HG03521 (cell line): ENCODE results near the gene FLNB.
"Not testable (repeated sequence)": the region's sequence is repeated elsewhere in the genome, so short reads cannot be mapped to it uniquely, and the experiment has no call there.

Experiments
- ATAC-seq: cut with Tn5 transposase; IDR thresholded peaks from one replicate; pipeline ENCODE4 v1.9.1; 2021; ENCODE audit warnings: mild to moderate bottlenecking, moderate library complexity; ENCODE audit not compliant: unreplicated experiment

Gene FLNB

DNA sequence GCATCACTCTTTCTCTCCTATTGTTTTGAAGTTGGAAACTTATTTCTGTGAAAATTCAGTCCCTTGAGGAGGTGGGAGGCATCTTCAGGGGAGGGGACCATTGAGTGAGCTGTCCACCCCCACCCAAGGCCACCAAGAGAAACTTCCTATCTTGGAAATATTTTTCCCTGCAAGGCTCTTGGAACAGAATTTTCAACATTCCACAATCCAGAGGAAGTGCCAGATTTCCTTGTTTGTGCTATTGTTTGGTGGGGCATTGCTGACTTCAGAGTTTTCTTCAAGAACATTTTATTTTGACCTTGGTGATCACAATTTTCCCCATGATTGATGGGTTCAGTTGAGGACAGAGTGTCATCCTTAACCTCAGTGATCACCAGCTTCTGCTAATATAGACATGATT, 190.6 kb downstream of the FLNB start:
- ATAC-seq = no peak

DNA sequence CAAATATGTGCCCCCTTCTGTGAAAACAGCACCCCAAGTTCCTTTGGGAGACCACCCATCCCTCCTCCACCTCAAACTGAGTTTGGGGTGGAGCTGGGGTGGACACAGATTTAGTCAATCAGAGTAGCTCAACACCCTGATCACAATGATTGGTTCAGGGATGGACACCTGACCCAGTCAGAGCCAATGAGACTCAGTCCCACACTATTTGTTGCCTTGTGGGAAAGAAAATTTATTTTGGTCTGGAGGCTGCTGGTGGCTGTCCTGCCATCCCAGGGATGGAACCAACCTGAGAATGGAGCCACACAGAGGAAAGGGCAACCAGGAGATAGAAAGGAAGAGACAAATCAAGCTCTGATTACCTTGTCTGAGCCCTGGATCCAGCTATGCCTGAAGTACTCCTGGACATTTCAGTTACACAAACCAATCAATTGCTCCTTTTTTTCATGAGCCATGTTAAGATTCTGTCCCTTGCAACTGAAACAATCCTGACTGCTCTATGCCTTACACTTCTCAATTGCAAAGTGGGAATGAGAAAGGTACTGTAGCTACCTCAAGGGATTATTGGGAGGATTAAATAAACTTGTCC, 192.0 kb downstream of the FLNB start:
- ATAC-seq = no peak

DNA sequence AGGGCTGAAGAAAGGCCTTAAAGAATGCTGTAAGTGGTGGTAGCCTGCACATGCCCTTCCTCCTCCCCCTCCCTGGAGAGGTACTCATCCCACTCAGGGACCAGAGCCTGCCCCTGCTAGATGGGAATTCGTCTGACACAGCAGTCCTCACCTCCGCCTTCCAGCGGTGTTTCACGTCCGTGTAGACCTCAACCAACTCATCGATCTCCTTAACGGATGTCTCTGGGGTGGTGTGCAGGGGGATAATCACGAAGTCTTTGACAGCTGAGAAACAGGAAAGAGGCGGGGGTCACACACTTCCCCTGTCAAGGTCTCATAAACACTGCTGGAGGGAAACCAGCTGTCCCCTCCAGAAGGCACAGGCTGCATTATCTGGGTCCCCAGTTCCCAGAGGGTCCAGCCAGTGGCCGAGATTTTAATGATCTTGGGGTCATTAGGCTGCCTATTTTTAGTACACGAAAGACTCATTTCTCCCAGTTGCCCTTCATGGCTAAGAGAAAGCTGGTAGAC, 192.7 kb downstream of the FLNB start:
- no peak for ATAC-seq

DNA sequence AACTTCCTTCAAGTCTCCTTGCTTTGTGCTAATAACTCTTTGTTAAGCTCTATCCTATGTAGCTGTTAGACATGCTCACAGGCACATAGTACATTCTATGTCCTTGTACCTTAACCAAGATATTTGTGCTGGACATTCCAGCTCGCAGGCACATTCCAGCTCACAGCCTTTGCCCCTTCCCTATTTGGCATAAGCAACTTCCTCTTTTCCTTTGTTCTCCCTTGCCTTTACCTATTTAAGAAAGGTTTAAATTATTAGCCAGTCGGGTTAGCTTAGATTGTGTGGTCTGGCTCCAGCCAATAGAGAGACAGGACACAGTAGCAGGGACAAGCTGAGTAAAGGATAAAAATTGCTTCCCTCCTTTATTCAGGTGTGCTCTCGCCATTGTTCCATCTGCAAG, 193.2 kb downstream of the FLNB start:
- not testable (repeated sequence) for ATAC-seq

DNA sequence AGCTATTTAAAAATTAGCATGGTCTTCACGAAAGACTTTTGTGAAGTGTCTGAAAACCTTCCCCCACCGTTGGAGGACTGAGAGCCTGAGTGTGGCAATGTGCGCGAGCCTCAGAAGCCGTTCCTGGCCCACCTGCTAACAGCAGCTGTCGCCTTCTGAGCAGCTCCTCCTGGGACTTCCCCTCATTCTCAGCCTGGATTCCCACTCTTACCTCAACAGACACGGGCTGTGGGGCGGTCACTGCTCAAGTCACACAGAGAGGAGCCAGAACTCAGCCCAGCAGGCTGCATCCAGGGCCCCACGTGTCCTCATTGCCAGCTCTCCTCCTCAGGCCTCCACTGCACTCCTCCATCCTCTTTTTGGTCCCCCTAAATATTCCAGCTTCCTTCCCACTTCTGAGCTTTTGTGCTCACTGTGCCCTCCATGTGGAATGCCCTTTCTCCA, 194.7 kb downstream of the FLNB start:
- ATAC-seq = peak; percentile 56

DNA sequence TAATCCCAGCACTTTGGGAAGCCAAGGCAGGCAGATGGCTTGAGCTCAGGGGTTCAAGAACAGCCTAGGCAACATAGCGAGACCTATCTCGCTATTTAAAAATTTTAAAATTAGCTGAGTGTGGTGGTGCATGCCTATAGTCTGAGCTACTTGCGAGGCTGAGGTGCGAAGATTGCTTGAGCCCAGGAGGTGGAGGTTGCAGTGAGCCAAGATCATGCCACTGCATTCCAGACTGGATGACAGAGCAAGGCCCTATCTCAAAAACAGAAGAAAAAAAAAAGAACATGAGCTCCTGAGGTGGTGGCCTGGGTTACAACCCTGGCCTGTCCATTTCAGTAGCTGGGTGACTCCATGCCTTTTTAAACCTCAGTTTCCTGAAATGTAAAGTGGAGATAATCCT, 195.3 kb downstream of the FLNB start:
- no peak for ATAC-seq

DNA sequence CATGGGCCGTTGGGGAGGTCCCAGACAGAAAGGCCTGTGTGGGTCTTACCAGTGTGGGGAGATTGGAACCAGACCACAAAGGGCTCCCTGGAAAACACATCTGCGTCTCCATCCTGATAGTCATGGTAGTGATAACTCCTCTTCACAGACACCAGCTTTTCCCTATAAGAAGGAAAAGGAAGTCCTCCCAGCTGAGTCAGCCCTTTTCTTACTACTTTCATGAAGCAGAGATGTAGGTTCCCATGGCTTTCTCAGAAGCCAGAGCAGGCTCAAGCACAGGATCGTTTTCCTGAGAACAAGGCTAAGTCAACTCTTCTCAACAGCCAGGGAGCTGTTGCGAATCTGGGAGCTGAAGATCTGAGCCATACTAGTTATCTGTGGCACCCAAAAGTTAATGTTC, 196.5 kb downstream of the FLNB start:
- ATAC-seq = no peak

DNA sequence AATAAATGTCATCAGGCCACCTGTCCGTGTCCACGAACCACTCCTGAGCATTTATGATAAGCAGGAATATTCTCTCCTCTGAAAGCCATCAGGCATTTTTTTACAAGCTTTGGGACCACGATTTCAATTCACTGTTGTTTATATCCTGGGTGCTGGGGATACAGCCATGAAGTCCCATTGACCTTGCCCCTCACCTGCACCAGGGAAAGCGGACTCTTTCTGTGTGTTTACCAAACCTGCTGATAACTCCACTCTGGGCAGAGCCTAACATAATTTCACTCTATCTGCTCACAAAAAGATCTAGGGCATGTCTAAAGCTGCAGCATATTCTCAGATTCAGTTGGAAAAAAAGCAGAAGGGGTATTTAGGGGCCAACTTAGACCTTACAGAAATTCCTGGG, 197.8 kb downstream of the FLNB start:
- ATAC-seq = no peak

DNA sequence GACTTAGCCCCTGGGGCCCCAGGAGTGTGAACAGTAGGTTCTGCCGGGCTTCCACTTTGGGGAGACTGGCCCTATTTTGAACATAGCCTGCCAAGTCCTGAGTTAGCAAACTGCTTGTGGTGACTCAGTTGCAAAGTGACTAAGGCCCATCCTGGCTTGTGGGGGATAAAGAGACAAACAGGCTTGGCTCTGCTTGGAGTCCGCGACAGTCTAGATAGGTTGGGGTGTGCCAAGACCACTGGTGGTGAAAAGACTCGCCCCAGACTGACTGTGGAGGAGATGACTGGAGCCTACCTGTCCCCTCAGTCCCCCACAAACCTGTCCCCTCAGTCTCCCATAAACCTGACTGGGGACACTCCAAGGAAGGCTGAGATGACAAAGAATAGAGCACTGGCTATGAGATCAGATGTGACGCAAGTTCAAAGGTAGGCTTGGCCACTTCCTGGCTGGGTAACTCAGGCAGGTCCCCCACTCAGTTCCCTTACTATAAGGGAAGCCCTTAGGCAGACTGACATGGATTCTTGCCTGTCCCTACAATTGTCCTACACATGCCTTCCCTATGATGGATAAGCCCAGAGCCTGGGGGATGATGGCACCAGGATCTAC, 198.3 kb downstream of the FLNB start:
- no peak for ATAC-seq

DNA sequence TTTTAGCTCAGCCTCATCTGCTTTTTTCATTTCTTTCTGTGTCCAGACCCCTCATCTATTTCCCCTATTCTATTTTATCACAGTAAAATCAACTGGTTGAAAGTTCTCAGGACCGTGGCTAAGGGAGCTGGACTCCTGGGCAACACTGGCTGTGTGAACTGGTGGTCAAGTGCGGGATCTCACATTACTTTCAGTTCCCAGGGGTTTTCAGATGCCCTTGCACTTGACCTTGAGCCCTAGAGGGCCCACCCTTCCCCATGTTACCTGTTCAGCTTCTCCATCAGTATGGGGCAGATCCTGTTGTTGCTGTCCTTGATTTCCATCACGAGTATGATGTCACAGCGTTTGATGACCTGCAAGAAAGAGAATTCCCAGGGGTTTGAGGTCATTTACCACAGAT, 199.7 kb downstream of the FLNB start:
- no peak for ATAC-seq

DNA sequence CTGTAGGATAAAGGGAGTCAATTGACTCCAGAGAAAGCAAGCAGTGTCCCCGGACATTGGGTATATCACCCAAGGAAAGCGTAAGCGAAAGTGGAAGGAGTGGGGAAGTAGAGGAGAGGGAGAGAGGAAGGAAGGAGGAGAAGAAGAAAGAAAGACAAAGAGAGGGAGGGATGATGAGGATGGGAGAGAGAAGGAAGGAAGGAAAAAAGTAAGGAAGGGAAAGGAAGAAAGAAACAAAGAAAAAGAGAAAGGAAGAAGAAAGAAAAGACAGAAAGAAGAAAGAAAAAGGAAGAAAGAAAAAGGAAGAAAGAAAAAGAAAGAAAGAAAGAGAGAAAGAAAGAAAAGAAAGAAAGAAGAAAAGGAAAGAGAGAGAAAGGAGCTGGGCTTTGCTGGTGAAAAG, 201.7 kb downstream of the FLNB start:
- ATAC-seq = no peak

DNA sequence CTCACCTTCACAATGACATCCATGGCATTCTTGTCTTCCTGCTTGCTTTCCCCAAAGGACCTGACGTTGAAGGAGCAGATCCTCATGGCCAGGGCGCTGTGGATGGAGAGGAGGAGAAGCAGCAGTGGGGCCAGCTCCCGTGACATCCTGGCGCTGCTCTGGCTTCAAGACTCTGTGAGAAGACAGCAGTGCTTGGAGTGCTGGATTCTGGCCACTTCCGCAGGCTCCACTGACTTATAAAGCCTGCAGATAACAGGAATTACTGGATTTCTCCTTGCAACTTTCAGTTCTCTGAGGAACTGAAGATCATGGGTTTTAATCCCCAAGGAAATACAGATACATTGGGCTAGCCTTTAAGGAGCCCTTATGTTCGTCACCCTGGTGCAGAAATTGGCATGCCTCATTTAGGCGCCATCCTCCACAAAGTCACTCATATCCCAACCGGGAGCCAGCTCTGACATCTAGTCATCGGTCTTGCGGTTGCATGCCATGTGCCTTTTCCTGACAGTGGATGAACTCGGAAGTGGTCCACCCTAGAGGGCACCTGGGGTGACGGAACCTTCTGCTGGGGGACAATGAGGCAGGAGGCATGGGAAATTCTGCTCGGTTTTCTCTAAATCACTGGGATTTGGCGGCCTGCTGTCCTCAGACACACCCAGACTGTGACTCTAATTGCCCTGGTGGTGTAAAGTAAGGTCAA, 202.7 kb downstream of the FLNB start, which contains the start of gene DNASE1L3:
TSS of gene DNASE1L3 (minus strand) at position 212 of the 700 bp plus-strand sequence. CDS start at position 146, 66 bp downstream.
- ATAC-seq = no peak

DNA sequence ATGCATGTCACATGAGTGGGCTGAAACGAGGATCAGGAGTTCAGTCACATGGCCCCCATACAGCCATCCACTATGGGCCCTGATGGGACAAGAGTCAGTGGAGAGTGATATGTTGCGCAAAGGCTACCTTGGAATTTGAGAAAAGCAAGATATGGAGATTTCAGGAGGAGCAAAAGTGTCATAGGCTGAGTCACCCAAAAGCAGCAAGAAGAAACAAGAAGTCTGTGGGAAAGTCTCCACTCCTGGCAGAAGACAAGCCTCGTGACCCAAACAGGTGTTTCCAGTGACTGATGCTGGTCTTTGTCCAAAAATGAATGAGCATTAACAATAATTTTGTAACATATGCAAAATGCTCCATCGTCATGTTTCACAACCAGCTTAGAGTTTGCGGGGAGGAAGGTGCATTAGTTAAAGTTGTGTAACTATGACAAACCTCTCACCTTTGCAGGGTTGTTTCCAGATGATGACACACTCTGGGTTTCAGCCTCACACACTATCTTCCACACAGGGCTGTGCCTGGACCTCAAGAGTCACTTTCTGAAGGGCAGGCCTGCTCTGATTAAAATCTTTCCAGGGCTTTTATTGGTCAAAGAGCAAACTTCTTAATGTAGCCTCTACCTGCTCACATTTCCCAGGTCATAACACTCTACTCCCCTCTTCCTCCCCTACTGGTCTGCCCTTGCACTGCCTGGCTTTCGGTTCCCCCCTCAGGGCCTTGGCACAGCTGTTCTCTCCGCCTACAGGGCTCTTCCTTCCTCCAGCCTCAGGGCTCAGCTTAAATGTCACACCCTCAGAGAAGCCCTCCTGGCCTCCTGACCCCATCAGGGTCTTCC, 206.5 kb downstream of the FLNB start:
- ATAC-seq = peak; percentile 73

DNA sequence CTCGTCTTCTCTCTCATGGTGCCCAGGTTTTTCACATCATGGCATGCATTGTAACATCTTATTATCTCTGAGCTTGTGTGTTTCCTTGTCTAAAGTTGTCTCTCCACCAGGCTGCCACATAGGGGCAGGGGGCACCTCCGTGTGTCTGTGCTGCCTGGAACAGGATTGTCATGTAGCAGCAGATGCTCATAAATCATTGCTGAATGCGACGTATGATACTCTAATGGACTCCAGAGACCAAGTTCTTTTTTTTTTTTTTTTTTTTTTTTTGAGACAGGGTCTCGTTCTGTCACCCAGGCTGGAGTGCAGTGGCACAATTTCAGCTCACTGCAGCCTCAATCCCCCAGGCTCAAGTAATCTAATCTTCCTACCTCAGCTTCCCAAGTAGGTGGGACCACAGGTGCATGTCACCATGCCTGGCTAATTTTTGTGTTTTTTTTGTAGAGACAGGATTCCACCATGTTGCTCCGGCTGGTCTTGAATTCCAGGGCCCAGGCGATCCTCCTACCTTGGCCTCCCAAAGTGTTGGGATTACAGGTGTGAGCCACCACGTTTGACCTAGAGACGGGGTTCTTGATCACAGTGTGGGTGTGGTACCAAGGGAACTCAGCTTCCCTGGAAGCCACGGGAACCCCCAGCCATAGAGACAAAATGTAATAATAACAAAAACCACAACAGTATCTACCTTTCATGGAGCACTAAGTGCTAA, 207.2 kb downstream of the FLNB start:
- no peak for ATAC-seq

DNA sequence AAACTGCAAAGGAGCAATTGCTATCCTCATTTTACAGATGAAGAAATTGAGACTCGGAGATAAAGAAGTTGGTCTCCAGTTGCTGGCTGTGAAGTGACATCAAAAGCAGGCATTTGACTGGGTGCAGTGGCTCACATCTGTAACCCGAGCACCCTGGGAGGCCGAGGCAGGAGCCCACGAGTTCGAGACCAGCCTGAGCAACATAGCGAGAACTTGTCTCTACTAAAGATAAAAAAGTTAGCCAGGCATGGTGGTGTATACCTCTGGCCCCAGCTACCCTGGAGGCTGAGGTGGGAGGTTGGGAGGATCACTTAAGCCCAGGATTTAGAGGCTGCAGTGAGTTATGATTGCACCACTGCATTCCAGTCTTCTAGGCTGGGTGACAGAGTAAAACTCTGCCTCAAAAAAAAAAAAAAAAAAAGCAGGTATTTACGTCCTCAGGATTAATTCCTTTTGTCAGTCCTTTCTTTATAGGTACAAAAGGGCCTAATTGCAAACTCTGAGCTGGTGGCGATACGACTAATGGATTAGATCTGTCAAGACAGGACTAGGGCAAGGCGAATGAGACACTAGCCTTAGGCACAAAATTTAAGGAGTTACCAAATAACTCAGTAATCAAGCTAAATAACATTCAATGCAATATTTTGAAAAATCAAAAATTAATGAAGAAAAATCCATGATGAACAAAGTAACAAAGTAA, 208.4 kb downstream of the FLNB start:
- ATAC-seq = no peak

DNA sequence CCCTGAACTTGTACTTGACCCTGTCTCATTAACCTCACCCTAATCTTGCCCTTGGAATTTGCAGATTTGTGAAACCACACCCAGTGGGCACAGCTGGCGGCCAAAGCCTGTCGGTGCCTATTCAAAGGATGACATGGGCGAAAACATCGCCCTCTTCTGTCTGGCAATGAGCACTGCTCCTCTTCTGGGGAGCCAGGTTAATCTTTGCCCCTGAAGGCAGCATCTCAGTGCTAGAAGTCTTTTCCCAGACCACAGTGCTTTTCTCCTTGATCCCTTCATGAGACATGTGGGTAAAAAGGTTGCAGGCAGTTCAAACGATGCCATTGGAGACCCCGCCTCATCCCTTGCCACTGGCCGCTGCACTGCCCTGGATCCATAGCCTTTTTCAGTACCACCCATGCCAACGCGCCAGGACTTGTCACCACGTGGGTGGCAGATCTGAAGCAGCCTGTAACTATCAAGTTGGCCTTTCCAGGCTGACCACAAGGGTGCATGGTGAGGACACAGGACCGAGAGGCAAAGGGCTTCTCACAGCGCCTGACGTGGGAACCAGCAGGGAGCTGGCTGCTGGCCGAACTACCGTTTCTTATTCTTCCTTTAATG, 209.1 kb downstream of the FLNB start:
- no peak for ATAC-seq

DNA sequence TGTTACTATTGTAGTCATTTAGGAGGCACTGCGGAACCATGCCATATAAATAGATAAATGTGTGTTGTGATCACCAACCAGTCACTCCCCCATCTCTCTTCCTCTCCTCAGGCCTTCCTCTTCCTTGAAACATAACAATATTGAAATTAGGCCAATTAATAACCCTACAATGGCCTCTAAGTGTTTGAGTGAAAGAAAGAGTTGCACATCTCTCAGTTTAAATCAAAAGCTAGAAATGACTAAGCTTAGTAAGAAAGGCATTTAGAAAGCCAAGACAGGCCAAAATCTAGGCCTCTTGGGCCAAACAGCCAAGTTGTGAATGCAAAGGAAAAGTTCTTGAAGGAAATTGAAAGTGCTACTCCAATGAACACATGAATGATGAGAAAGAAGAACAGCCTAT, 210.7 kb downstream of the FLNB start:
- no peak for ATAC-seq
